Omental fat pad (tissue), 4 donors: Measurements from ENCODE around the gene EPM2AIP1. TPM values are rescaled to one million over a fixed set of nuclear protein-coding genes. Genes with fewer than 3 reads are reported as not detected.

Experiments used
- ATAC-seq: fragments of 150-250 bp; one replicate; pipeline ENCODE4 v1.9.1; 2016; ENCODE audit warnings: mild to moderate bottlenecking, moderate library complexity; ENCODE audit not compliant: low FRiP score
- DNase-seq: peaks from one replicate; pipeline ENCODE4 v3.0.0-alpha.2; 2019; ENCODE audit warnings: low spot score
- CTCF ChIP-seq, 3 donors: fragments of 450-650 bp; IDR thresholded peaks; one replicate each; pipeline ENCODE4 v1.5.1; 2016 to 2017; ENCODE audit warnings: antibody characterized with exemption in 3 of 3, mild to moderate bottlenecking in 3 of 3, moderate library complexity in 2 of 3
- total RNA-seq, 4 donors: library from RNA; depleted of rRNA; stranded (reverse); fragments of >200 nt; gene quantifications; one replicate each; pipeline ENCODE4 v1.1.0, GENCODE V29; 2016

The EPM2AIP1 gene
- total RNA-seq, 4 donors from 2014 or later, result 9.6 to 14.3 (median 10.1) TPM

- DNase-seq (no peak), ATAC-seq (no peak)
- no peak for TF ChIP-seq CTCF (IDR thresholded peaks at IDR 0.05)
Measured at GRCh38 chr3:37025561-37026335, 32.8 kb upstream of the EPM2AIP1 start.

- TF ChIP-seq CTCF (IDR thresholded peaks at IDR 0.05), result no peak
- DNase-seq, result no peak
- no peak for ATAC-seq
Measured at GRCh38 chr3:37024820-37025405, 32.0 kb upstream of the EPM2AIP1 start.

- ATAC-seq, result no peak
- no peak for DNase-seq
- TF ChIP-seq CTCF (IDR thresholded peaks at IDR 0.05), result no peak
Measured at GRCh38 chr3:37024092-37024491, 31.2 kb upstream of the EPM2AIP1 start.

- DNase-seq (no peak), ATAC-seq (no peak)
- TF ChIP-seq CTCF (IDR thresholded peaks at IDR 0.05), result no peak
Measured at GRCh38 chr3:37017683-37018082, 24.8 kb upstream of the EPM2AIP1 start.

- no peak for ATAC-seq
- TF ChIP-seq CTCF (IDR thresholded peaks at IDR 0.05), result no peak
- DNase-seq, result no peak
Measured at GRCh38 chr3:37016903-37017302, 24.0 kb upstream of the EPM2AIP1 start.

GRCh38 chr3:37015642-37016041 is 22.7 kb upstream of the EPM2AIP1 start:
- no peak for TF ChIP-seq CTCF (IDR thresholded peaks at IDR 0.05)
- no peak for DNase-seq
- no peak for ATAC-seq

- TF ChIP-seq CTCF (IDR thresholded peaks at IDR 0.05), result no peak
- no peak for DNase-seq
- ATAC-seq, result no peak
Measured at GRCh38 chr3:37014620-37015019, 21.7 kb upstream of the EPM2AIP1 start.
